HG03159 (cell line): Measurements from ENCODE around the gene HES6.
"Not testable (repeated sequence)": the region's sequence is repeated elsewhere in the genome, so short reads cannot be mapped to it uniquely, and the experiment has no call there.

Source experiments
- ATAC-seq: cut with Tn5 transposase; IDR thresholded peaks from one replicate; pipeline ENCODE4 v1.9.1; 2021; ENCODE audit warnings: mild to moderate bottlenecking, moderate library complexity; ENCODE audit not compliant: unreplicated experiment

HES6 gene

DNA sequence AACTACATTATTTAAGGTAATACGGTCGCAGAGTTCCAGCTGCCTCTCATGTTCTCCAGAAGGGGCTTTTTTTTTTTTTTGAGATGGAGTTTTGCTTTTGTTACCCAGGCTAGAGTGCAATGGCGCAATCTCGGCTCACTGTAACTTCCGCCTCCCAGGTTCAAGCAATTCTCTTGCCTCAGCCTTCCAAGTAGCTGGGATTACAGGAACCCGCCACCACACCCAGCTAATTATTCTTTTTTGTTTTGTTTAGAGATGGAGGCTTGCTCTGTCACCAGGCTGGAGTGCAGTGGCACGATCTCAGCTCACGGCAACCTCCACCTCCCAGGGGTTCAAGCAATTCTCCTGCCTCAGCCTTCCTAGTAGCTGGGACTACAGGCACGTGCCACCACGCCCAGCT lies 33.6 kb upstream of the HES6 start:
- ATAC-seq, result not testable (repeated sequence)

DNA sequence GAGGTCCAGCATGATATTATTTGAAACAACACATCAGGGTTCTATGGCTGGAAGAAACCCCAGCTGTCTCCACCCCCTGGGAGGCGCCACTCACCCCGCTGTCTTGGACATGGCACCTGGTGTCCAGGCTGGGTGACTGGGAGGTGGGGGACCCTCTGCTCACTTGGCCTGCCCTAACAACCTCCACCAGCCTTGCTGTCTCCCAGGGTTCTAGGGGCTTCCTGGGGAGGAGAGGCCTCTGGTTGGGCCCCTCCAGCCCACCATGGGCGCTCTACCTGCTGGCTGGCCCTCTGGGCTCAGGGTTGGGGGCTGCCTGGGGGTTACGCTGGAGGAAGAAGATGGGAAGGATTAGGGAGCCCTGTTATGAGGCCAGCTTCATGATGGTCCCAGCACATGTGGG lies 32.3 kb upstream of the HES6 start:
- no peak for ATAC-seq

DNA sequence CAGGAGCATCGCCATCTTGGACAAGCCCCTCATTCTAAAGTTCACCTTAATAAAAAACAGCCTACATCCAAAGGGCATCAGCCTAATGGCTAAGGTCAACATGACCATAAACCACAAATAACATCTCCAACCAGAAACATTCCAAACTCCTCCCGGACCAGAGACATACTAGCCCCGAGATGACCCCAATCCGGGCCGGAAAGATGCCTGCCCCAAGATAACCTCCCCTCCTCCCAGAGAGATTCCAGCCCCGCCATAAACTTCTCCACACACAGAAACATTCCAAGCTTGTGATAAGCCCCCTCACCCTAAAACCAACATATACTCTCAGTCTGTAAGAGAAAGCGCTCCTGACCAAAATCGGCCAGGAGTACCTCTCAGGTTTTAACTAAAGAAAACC lies 31.8 kb upstream of the HES6 start:
- not testable (repeated sequence) for ATAC-seq

DNA sequence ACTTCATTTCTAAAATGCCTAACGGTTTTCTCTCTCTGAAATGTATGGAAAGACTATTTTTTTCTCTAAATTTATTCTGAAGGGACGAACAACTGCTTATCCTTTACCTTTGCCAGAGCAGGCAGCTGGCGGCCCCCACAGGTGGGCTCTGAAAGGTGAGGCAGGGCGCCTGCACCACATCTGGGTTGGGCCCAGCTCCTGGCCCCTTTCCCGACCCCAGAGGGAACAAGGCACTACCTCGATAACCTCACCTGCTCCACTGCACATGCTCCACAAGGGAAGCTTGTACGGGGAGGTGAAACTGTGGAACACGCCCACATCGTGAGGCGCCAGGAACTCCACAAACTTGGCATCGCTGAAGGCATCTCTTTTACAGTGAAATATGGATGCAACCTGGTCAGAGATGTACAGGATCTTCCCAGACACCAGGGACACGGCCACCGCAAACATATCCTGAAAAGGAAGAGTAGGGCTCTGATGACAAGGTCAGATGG lies 31.3 kb upstream of the HES6 start:
- ATAC-seq, result no peak

DNA sequence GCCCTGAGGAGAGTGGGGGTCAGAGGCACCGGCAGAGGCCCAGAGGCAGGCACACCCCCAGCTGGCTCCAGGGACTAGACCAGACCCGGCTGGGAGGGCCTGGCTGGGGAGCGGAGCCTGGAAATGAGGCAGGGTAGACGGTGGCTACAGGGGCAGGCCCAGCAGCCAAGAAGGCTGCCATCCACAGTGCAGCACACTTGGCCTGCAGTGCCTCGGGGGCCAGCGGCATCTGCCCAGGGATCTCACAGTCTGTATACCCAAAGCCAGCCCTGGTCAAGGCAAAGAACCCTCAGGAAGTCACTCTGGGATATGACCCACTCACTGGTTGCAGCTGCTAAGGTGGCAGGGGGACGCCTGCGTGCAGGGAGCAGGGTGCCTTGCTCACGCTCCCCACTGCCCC lies 30.8 kb upstream of the HES6 start:
- ATAC-seq, result no peak

DNA sequence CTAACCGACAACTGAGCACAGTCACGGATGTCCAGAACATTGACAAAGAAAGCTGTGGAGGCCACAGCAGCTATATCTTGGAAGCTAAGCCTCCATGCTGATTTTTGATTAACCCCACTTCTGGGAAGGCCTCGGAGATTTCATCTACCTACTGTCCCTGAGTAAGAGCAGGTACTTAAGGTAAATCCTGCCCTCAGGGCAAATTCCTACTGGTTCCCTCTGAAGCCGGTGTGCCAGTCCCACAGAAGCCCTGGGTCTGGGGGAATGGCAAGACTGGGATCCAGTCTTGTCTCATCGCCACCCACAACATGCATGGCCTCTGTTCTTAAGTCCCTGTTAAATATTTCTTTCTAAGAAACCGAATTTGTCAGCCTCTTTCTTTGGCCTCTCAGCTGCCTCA lies 29.9 kb upstream of the HES6 start:
- no peak for ATAC-seq

DNA sequence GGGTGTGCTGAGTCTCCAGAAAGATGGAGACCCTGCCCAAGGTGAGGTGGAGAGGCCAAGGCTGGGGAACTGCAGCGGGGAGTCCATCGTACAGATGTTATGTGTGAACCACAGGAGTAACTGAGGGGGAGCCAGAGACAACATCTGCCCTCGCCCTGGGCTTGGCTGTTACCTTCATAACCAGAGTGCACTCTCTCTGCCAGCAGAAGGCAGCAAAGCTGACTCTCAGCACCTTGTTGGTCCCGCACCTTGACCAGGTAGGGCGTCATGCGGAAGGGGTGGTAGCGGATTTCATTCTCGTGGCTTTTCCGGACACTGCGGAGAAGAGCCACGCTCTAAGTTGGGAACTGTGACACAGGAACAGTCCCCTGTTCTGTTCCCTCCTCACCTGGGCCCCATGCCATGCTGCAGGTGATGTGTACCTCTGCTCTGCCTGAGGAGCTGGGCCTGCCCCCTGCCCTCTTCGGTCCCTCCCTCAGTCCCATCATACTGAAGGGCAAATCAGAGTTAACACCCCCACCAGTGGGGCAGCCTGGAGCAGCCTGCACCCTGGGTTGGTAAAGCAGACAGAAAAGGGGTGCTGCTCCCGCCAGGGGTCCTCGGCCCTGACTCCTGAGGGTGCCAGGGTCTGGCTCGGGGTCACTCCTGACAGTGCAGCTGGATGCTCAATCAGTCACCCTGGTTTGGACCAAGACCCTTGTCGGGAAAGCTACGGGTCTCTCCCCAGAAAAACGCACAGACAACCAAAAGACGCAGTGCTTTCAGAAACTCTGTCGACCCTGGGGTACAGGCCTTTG lies 28.2 kb upstream of the HES6 start:
- ATAC-seq, result no peak

DNA sequence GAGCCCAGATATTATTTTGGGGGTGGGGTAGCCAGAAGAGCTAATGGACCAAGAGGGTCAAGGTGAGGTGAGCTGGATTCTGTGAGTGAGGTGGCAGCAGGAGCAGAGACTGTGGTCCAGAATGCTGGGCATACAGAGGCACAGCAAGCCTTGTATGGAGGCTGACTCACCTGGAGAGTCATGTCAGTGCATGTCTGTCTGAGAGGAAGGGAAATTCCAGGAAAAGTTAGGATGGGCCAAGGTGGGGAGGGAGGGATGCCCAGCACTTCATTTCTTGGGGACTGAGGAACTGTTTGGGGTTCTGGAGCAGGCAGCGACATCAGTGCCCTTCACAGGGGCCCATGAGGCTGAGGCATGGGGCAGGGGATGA lies 27.5 kb upstream of the HES6 start:
- ATAC-seq, result no peak

DNA sequence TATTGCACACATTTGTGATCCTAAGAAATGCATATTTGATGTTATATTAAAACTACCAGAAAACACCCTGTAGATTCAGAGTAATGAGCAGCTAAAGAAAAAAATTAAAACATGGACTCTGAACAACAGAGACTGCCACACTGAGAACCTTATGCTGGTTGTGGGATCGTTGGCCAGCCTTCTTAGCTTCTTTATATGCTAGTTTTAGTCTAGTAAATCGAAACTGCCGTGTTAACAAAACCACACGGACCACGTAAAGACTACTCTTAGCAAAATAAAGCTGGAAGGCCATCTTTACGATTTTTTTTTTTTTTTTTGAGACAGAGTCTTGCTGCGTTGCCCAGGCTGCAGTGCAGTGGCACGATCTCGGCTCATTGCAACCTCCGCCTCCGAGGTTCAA lies 25.8 kb upstream of the HES6 start:
- no peak for ATAC-seq

DNA sequence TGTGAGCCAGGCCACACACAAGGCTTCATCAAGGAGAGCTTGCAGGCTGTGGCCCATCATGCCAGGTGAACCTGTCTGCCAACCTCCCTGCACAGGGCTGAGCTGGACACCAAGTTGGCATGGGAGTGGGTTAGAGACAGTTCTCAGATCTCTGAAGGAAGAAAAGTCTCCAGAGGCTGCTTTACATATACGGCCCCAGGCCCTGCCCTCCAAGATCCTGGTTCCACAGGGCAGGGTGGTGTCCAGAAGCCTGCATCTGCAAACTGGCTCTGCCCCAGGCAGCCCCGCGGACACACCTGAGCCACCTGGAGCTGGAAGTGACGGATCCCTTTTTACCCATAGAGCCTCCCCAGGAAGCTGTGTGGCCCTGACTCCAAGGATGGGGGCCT lies 24.2 kb upstream of the HES6 start:
- no peak for ATAC-seq

DNA sequence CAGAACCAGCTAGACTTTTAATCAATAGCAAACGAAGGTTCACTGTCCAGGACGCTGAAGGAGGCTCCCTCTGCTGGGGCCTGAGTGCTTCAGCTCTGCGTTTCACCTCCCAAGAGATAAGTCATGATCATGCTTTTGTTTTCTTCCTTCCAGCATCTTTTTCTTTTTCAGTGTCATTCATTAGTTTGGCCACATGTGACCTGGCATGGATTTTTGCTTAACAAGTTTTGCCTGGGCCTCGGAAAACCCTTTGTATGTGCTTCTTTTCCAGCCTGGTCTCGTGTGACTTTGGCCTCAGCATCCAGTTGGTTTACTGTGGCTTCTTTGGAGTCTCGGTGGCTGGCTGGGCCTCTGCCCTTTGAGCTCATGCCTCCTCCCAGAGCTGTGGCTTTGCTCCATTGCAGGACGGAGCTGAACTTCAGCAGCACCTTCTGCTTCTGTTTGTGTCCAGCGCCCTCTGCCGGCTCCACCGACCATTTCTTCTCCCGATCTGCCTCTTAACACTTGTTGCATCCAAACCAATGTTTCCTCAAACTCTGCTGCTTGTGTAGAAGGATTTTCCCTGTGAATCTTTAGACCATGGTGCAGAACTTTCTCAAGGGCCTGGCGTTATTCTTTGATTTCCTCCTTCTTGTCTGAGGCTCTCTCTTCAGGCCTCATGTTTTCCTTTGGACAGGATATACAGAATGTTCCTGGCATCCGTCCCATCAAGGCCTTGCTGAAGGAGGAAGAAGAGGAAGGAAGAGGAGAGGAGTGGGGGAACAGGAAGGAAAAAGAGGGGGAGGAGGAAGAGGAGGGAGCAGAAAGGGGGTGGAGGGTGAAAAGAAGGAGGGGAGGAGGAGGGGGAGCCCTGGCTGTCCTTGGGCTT lies 23.6 kb upstream of the HES6 start:
- no peak for ATAC-seq

DNA sequence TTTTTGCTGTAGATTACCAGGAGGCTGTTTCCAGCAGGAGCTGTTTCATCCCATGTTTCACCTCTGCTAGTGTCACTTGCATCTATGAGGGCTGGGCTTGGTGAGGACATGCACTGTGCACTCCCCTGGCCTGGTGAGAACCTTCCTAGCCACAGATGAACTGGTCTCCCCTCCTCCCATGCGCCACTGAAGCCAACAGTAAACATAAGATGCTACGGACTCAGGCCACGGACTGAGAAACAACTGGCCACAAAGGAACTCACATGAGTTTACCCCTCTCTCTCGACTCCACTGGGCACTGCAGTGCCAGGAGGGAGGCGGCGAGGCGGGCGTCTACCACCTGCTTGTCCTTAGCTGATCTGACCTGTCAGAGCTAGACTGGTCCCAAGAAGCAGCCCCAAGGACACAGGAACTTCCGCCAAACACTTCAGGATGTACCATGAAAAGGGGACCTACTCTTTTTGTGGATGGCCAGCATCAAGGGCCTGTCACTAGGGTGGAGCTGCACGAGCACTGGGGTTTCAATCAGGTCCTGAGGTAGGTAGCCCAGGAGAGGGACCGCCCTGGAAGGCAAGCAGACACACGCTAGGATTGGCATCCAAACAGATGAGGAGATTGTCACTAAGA lies 22.8 kb upstream of the HES6 start:
- ATAC-seq, result no peak

DNA sequence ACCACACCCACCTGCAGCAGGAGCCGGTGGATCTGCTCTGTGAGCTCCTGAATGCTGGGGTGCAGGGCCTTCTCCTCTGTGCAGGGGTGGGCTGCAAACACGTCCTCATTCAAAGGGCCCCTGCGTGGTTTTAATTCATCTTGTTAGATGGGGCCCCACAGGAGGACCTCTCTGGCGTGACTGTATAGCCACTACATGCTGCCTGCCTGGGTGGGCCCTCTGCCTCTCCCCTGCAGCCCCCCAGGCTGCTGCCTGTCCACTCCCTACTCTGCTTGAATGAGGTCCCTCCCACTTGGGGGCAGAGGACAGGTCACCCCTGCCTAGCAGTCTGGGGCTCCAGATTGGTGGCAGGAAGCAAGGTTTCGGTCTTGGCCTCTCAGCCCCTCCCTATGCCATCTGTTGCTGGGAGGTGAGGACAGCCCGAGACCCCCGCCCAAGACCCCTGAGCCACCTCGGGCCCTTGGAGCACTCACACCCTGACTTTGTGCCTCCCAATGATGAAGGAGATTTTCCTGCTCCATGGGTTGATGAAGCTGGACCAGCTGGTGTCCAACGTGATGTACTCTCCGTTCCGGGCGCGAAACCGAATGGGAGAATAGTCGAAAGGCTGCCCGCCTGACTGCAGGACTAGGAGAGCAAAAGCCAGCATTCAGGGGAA lies 22.0 kb upstream of the HES6 start:
- ATAC-seq, result no peak

DNA sequence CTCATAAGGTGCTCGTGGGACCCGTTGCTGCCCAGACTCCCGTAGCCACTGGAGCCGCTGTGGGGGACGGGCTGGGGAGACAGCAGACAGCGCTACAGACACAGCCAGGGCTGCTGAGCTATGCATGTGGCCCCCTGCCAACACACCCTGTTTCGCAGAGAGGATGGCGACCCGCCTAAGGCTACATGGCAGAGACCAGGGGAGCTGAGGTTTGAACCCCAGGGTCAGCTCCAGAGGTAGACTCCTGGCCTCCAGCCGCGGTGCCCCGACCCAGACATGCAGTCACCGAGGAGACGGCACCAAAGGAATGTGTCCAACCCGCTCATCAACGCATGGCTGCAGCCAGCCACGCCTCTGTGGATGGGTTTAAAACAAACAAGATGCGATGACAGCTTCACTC lies 21.0 kb upstream of the HES6 start:
- ATAC-seq, result no peak

DNA sequence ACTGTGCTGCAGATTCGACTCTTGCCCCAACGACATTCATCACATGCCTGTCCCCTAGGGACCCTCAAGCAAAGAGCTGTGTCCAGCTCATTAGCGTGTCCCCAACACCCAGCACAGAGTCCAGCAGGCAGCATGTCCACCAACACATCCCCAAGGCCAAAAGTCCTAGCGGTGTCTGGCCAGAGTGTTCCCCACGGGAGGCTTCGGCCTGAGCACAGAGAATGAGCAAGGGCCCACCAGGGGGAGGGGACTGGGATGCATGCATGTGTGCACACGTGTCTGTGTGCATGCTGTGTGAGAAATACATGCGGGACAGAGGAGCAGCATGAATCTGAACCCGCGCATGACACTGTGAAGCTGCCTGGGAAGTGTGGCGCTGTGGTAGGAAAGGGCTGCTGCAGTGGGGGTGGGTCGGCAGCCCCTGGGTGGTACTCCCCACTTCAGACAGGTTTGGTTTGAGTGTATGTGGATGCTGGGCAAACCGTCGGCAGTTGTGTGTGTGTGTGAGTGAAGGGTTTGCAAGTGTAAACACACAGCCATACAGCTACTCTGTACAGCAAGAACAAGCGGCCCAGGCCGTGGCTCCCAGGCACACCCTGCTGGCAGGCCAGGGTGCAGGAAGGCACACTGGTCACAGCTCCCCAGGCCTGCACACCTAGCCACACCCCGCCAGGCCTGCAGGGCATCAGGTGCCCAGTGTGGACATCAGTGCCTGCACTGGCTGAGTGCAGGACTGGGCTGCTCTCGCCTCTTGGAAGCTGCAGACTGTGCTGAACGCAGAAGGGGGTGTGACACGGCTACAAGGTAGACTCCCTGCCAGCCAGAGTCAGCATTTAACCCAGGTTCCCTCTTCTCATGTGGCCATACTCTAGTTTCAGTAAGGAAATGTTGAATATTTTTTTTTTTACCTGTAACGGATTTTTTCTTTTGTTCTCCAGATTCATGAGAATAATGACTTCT lies 19.5 kb upstream of the HES6 start:
- ATAC-seq, result no peak

DNA sequence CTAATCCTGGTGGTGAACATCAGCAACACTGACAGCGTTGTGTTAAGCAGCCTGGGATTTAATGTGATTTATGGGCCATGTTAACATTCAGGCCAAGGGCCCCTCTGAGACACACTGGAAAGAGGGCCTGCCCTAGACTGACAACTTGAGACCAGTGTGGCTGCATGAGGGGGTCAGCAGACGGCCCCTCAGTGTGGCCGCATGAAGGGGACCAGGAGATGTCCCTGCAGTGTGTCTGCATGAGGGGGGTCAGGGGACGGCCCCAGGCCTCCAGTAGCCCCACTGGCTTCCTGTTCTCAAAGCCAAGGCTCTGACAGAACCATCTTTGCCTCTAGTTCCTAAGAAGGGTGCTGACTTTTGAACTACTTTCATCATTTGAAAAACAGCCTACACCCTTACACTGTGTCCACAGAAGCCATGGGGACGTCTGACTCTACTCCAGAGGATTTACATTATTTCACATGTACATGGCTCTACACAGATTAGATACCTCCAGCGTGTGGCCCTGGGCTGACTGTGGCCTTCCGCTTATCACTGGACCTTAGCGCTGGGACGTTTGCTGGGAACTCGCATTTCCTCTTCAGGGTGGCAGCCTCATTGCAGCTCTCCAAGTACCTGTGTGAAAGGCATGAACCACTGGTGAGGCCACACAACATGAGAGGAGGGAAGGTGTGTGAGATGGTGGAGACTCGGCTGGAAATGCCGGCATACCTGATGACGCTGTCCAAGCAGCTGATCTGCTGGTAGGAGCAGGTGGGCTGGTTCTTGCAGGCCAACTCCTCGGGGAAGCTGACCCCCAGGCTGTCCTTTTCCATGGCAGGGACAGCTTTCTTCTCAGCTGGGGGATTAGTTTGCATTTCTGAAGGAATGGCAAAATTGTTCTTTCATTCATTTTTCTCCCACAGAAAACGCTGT lies 18.2 kb upstream of the HES6 start:
- ATAC-seq, result no peak

DNA sequence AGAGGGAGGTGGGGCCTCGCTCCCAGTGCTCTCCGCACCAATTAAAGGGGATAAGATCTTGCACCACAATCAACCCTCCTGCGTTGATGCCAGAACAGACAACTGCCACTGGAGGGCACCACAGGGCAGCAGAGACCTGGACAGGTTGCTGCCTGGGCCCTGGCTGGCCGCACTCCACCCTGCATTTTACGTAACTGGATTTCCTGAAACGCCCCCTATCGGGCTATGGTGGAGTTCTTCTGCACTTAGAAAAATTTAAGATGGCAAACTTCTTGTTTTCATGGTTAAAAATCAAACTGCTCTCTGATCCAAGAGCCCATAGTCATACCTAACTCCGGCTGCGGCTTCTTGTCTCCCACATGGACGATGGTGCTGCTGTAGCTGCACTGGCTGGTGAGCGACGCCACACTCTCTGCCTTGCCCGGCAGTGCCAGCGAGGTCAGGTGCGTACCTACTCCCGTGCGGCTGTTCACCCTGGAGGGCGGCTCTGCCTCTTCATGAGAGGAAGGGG lies 16.8 kb upstream of the HES6 start:
- peak; percentile 57 for ATAC-seq

DNA sequence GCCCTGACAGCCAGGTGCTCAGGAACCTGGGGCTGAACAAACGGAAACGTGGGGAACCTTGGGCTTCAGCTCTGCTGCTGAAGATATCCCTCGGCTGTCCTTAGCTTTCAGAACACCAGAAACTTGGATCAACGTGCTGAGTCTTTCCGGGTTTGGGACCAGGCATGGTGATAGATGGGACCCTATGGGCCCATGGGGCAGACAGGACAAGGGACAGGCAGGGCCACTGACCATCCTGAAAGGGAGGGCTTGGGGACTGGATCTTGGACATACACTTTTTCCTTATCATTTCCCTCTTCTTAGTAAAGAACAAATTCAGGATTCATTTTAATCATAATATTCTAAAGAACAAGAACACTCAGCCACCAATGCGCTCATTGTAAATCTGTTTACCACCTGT lies 16.3 kb upstream of the HES6 start:
- no peak for ATAC-seq

DNA sequence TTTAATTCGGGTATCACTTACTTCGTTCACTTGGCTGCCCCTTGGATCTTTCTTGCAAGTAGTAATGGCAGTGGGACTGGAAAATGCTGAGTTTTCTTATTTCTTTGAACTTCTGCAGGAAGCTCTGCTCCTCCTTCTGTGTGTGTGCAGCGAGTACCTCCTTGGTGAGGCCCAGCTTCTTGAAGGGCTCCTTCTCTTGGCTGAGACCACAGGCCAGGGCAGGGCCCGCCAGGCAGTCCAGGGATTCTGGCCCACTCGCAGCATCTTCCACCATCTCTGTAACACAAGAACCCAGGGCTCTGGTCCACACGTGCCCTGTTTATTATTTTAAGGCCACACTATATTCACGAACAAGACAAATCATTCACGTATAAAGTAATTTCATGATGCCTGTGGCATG lies 15.8 kb upstream of the HES6 start:
- ATAC-seq, result no peak
